WTC11 (cell line): ENCODE measurements around the gene HAPLN1.
"Not testable (repeated sequence)": the region's sequence is repeated elsewhere in the genome, so short reads cannot be mapped to it uniquely, and the experiment has no call there.

ENCODE experiments used
- ARID4B ChIP-seq: sonication (generic); formaldehyde crosslinking; IDR thresholded peaks from 2 replicates; pipeline ENCODE4 v1.8.0; 2023; ENCODE audit warnings: missing genetic modification reagents, mild to moderate bottlenecking, borderline replicate concordance
- CTCF ChIP-seq: fragments of 200-600 bp; IDR thresholded peaks from 2 replicates; pipeline ENCODE4 v1.8.0; 2022; ENCODE audit warnings: antibody characterized with exemption
- ESRRA ChIP-seq: sonication (generic); formaldehyde crosslinking; IDR thresholded peaks from 2 replicates; pipeline ENCODE4 v1.8.1; 2022; ENCODE audit warnings: mild to moderate bottlenecking, missing genetic modification reagents, borderline replicate concordance
- FOXJ3 ChIP-seq: sonication (generic); formaldehyde crosslinking; IDR thresholded peaks from 2 replicates; pipeline ENCODE4 v1.9.0; 2021; ENCODE audit warnings: missing genetic modification reagents, mild to moderate bottlenecking, borderline replicate concordance
- GTF2I ChIP-seq: fragments of 250-450 bp; sonication (Bioruptor Pico); conservative IDR thresholded peaks from 2 replicates; pipeline ENCODE4 v1.4.0; 2021; ENCODE audit warnings: mild to moderate bottlenecking
- TCF7 ChIP-seq: sonication (generic); formaldehyde crosslinking; IDR thresholded peaks from 2 replicates; pipeline ENCODE4 v1.8.0; 2022; ENCODE audit warnings: mild to moderate bottlenecking, low read depth, missing genetic modification reagents, moderate library complexity
- USF1 ChIP-seq: sonication (generic); formaldehyde crosslinking; IDR thresholded peaks from 2 replicates; pipeline ENCODE4 v1.8.0; 2022; ENCODE audit warnings: mild to moderate bottlenecking, missing genetic modification reagents
- ZNF121 ChIP-seq: sonication (generic); formaldehyde crosslinking; IDR thresholded peaks from 2 replicates; pipeline ENCODE4 v1.8.0; 2023; ENCODE audit warnings: missing genetic modification reagents
- ZSCAN18 ChIP-seq: fragments of 250-450 bp; sonication (Bioruptor Pico); IDR thresholded peaks from 2 replicates; pipeline ENCODE4 v2.1.2; 2022; ENCODE audit warnings: mild to moderate bottlenecking, moderate library complexity

GRCh38 chr5:83735058-83735457, 14.4 kb upstream of the HAPLN1 start:
- not testable (repeated sequence) for TF ChIP-seq TCF7 (CRISPR knock-in tag); CTCF; USF1 (CRISPR knock-in tag); ZSCAN18 (CRISPR knock-in tag); ZNF121 (CRISPR knock-in tag); ESRRA; GTF2I; FOXJ3; ARID4B
